Kidney glomerular epithelial cell (primary cell): Measurements from ENCODE around the gene OSTM1.
A peak's percentile ranks its signal among the peaks of the same experiment; 100 is the strongest.
"Not testable (repeated sequence)": the region's sequence is repeated elsewhere in the genome, so short reads cannot be mapped to it uniquely, and the experiment has no call there.

Experiments
- DNase-seq: peaks from one replicate; lab custom pipeline; 2025; lab: John Stamatoyannopoulos, UW

OSTM1 gene

DNA sequence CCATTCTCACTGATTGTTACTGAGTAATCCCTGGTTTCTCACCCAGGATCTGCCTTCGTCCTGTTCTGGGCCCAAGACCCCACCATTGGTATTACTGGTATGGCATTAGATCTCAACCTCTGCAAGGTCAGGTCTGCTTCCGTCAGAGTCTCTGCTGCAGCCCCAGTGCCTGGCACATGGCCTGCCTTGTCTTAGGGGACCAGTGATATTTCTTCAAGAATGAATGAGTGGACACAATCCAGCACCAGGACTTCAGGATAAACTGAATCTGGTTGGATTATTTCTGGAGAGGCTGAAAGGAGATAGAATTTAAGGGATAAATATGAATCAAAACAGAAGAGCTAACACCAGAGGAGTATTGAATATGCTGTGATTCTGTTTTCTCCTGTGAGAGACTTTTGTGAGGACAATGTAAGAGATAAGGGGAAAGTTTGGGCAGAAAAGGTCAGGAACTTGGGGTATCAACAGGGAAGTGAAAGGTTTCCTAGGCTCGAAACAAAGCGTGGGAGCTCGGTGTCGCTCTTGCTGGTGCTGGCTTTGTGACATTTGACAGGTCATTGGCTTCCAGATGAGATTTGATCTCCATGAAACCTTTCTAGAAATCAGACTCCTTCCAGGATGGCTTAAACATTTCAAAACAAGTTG is 53.9 kb downstream of the OSTM1 start:
- DNase-seq: no peak

DNA sequence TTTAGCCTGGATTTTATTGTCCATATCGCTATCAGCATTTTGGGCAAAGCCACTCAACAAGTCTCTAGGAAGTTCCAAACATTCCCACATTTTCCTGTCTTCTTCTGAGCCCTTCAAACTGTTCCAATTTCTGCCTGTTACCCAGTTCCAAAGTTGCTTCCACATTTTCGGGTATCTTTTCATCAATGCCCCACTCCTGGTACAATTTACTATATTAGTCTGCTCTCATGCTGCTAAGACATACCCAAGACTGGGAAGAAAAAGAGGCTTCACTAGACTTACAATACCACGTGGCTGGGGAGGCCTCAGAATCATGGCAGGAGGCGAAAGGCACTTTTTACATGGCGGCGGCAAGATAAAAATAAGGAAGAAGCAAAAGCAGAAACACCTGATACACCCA is 58.3 kb downstream of the OSTM1 start:
- DNase-seq: not testable (repeated sequence)

DNA sequence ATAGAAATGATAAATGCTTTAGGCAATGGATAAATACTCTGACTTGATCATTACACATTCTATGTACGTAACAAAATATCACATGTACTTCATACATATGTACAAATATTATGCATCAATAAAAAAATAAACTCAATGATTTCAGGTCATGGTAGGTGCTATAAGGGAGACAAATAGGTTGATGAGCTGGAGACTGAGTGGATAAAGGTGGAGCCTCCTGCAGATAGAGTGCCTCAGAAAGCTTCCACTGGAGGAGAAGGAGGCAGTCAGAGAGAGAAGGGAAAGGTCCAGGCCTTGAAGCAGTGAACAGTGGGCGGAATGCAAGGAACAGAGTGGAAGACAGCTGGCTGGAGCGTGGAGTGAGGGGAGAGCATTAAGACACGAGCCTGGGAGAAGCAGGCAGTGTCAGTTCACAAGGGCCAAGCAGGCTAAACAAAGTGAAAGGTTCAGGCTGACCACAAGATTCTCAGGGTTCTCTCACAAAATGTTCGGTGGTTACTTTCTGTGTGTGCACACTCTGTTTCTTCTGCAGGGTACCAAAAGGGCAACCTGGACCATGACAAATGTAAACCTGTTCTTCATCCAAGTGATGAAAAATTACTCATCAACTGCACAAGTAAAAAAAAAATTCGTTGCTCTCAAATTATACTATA is 60.6 kb downstream of the OSTM1 start:
- no peak for DNase-seq

DNA sequence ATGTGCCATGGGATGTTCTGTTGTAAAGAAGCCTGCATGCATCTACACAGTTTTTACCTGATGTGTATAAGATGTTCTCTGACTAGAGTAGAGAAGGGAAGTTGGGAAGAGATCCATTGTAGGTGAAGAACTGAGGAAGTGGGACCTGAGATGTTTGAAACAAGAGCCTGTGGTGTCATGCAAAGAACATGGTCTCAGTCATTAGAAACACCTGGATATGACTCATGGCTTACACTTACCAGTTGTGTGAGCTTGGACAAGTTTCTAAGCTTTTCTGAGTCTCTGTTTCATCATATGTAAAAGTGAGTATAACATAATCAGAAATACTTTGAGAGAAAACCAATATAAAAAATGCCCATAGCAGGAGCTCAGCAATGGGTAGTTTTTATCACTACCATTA is 64.6 kb downstream of the OSTM1 start:
- no peak for DNase-seq

DNA sequence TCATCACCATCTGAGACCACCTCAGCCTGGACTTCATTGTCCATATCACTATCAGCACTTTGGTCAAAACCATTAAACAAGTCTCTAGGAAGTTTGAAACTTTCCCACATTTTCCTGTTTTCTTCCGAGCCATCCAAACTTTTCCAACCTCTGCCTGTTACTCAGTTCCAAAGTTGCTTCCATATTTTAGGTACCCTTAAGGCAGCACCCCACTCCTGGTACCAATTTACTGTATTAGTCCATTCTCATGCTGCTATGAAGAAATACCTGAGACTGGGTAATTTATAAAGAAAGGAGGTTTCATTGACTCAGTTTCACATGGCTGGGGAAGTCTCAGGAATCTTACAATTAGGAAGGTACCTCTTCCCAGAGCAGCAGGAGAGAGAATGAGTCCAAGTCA is 65.3 kb downstream of the OSTM1 start:
- DNase-seq: not testable (repeated sequence)

DNA sequence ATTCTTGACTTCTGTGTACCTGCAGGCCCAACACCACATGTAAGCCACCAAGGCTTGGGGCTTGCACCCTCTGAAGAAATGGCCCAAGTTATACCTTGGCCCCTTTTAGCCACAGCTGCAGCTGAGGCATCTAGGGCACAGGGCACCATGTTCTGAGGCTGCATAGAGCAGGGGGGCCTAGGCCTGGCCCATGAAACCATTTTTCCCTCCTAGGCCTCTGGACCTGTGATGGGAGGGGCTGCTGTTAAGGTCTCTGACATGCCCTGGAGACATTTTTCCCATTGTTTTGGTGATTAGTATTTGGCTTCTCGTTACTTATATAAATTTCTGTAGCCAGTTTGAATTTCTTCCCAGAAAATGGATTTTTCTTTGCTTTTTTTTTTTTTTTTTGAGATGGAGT is 66.2 kb downstream of the OSTM1 start:
- no peak for DNase-seq

DNA sequence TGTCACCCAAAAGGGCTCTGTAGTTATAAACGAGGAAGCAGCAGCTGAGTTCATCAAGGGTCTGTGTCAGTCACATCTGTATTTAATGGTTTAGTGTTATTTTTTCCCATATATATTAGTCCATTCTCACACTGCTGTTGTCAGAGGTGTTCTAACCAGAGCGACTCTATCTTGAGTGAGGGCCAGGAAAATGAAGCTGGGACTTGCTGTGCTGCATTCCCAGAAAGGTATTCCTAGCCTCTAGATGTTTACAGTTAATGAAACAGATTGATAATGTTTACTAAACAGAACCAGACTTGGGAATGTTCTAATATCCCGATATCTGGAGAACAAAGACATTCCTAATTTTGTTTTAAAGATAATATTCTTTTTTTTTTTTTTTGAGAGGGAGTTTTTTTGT is 68.6 kb downstream of the OSTM1 start:
- DNase-seq: no peak

DNA sequence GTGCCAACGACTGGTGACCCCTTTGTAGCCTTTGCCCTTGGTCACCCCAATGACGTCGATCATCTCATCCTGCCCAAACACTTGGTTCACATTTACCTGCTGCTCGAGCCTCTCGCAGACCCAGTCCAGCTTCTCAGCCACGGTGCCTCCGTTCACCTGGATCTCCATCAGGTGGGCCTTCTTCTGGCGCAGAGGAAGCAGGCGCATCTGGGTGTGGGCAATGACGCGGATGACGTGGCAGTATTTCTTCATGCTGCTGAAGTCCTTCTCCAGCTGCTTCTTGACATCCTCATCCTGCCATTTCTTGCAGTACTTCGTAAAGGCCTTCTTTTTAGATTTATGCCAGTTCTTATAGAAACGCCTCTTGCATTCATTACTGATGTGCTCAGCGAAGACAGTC is 69.7 kb downstream of the OSTM1 start:
- DNase-seq: no peak

DNA sequence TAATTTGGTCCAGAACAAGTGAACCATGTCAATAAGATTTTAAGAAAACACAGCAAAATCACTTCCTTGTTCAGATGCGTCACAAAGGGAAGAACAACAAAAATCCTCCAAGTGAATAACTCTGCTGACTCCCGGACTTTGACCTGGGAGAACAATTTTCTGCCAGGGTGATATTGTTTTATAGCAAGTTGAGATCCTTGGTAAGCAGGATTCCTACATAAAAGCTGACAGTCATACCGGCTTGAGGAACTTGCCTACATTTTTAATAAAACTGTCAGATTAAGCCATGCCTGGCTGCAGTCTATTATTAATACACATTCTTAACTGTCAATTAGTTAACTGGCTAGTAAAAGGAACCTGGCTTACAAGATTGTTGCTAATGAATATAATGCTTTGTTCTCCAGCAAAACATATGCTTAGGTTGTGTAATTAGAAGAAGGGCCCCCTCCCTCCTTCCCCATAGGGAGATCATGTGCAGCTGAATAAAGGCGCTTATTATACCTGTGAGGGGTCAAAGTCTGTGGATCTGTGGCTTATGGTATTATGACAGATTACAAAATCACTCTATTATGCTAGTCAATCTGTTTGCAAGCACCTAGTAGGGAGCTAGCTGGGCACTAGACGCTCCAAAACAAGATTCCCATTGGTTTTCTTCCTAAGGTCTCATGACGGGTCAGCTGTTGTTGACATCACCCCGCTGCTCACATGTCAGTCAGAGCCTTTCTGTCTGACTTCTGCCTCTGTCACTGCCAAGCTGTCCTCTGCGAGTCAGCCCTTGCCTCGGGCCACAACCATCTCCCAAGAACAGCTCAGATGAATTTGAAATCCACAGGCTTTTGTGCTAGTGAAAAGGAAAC is 71.9 kb downstream of the OSTM1 start:
- peak; percentile 65 for DNase-seq

DNA sequence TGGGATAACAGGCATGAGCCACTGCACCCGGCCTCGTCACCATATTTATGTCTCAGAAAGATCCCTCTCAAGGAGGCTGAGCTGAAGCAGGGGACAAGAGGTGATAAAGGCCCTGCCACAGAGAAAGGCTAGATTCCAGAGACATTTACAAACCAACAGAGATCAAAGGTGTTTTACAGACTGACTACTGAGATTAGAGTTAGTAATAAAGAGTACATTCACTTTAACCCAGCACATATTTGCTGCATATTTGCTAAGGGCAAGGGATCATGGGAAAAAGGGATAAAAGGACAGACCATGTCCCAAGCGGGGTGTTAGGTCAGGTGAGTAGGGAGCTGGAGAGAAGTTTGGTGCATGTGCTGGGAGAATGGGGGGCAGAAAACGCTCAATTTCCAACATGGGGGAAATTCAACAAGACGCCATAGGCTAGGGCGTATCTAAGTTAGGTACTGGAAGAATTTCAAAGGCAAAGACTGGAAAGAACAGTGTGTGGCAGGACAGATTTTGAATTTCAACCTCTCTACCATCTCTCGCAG is 72.8 kb downstream of the OSTM1 start:
- DNase-seq: no peak

DNA sequence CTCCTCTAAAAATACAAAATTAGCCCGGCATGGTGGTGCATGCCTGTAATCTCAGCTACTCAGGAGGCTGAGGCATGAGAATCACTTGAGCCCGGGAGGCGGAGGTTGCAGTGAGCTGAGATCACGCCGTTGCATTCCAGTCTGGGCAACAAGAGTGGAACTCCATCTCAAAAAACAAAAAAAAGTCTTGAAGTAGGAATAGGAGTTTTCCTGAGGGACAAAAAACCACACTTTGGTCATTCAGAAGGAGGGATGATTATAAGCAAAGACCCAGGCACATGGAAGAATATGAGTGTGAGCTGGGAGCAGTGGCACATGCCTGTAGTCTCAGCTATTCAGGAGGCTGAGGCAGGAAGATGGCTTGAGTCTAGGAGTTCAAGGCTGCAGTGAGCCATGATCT is 74.3 kb downstream of the OSTM1 start:
- not testable (repeated sequence) for DNase-seq

DNA sequence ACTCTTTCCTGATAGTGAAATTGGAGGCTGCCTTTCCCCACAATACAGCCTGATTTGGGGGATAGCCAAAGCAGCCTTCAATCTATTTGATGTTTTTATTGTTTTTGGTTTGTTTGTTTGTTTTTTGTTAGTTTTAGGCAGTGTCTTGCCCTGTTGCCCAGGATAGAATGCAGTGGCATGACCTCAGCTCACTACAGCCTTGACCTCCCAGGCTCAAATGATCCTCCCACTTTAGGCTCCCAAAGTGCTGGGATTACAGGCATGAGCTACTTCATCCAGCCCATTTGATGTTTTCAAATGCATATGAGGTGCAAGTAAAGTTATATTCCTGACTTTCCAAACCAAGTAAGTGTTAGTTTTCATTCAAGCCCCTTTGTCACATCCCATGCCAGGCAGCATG is 75.2 kb downstream of the OSTM1 start:
- no peak for DNase-seq

DNA sequence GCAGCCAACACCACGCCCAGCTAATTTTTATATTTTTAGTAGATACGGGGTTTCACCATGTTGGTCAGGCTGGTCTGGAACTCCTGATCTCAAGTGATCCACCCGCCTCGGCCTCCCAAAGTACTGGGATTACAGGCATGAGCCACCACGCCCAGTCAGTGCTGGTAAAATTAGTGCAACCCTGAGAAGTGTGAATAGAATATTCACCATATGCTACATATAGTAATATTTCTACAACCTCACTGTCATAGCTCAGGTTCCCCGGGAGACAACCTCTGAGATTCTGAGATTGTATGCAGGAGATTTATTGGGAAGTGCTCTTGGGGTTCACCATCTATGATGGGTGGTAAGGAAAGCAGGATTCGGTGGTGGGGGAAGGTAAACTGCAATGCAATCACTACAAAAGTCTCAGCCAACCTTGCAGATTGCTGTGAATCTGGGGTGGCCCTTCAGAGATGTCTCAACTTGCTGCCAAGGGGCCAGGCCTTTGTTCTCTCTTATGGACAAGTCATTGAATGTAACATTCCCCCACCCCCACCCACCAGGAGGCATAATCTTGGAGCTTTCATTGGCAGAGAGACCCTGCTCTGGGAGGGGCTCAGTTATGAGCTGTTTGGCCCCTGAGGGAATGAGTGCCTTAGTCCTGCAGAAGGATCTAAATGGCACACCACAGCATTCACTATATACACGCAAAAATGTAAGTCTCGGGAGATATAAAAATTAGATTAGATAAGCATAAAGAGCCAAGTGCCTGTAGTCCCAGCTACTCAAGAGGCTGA is 82.6 kb downstream of the OSTM1 start:
- DNase-seq: no peak
